HepG2 (cell line): ENCODE data around the gene SRGAP3.

Experiments
- CBX2 ChIP-seq, 2 experiments: fragments of 200-600 bp in 1 of 2; sonication (generic); formaldehyde crosslinking in 1 of 2; IDR thresholded peaks; 2 replicates each; pipeline versions ENCODE4 v1.7.0 to v1.8.1; 2018 to 2022; ENCODE audit warnings: low read depth in 2 of 2, low read length in 1 of 2, mild to moderate bottlenecking in 1 of 2, missing genetic modification reagents in 1 of 2
- JUND ChIP-seq: sonication (generic); formaldehyde crosslinking; IDR thresholded peaks from 2 replicates; pipeline ENCODE4 v1.8.0; 2022; ENCODE audit warnings: mild to moderate bottlenecking, missing genetic modification reagents
- ZFP62 ChIP-seq: sonication (generic); formaldehyde crosslinking; IDR thresholded peaks from 2 replicates; pipeline ENCODE4 v1.4.0; 2020; ENCODE audit warnings: missing genetic modification reagents
- ZNF530 ChIP-seq: sonication (generic); formaldehyde crosslinking; IDR thresholded peaks from 2 replicates; pipeline ENCODE4 v1.5.0; 2020; ENCODE audit warnings: low read depth, mild to moderate bottlenecking, missing genetic modification reagents
- TF ChIP-seq, protein P1 (sequence below): fragments of 450-650 bp; IDR thresholded peaks from 2 replicates; pipeline ENCODE4 v1.6.1; 2016

DNA sequence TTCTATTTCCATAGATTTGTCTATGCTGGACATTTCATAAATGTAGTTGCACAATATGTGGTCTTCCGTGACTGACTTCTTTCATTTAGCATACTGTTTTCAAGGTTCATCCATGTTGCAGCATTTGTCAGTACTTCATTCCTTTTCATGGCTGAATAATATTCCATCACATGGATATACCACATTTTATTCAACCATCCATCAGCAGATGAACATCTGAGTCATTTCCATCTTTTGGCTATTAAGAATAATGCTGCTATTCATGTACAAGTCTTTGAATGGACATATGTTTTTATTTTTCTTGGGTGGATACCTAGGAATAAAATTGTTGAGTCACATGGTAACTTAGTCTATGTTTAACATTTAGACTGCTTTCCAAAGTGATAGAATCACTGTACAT, 186.9 kb downstream of the SRGAP3 start:
- TF ChIP-seq ZNF530 (CRISPR knock-in tag) (no peak), CBX2 (IDR thresholded peaks at IDR 0.05; ENCODE audit: low read depth, low read length) (no peak), CBX2 (CRISPR knock-in tag; IDR thresholded peaks at IDR 0.05; ENCODE audit: low read depth) (no peak), JUND (CRISPR knock-in tag) (no peak), ZFP62 (CRISPR knock-in tag) (no peak)
- TF ChIP-seq, protein P1, sequence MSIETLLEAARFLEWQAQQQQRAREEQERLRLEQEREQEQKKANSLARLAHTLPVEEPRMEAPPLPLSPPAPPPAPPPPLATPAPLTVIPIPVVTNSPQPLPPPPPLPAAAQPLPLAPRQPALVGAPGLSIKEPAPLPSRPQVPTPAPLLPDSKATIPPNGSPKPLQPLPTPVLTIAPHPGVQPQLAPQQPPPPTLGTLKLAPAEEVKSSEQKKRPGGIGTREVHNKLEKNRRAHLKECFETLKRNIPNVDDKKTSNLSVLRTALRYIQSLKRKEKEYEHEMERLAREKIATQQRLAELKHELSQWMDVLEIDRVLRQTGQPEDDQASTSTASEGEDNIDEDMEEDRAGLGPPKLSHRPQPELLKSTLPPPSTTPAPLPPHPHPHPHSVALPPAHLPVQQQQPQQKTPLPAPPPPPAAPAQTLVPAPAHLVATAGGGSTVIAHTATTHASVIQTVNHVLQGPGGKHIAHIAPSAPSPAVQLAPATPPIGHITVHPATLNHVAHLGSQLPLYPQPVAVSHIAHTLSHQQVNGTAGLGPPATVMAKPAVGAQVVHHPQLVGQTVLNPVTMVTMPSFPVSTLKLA, result no peak
